Mucosa of rectum (tissue), 2 donors: Measurements from ENCODE around the gene NMB.
A peak's percentile ranks its signal among the peaks of the same experiment; 100 is the strongest.
"Not testable (repeated sequence)": the region's sequence is repeated elsewhere in the genome, so short reads cannot be mapped to it uniquely, and the experiment has no call there.

Source experiments
- H3K27ac ChIP-seq, 2 donors: one replicate each; pipeline ENCODE4 v1.7.0; 2013; ENCODE audit warnings: inconsistent platforms in 2 of 2, low read depth in 2 of 2, low read length in 2 of 2
- H3K27me3 ChIP-seq, 2 donors: one replicate each; pipeline ENCODE4 v1.7.0; 2013; ENCODE audit warnings: low read length in 2 of 2; ENCODE audit not compliant: control insufficient read depth in 2 of 2, insufficient read depth in 2 of 2
- H3K36me3 ChIP-seq, 2 donors: one replicate each; pipeline ENCODE4 v1.7.0; 2013; ENCODE audit warnings: low read length in 2 of 2; ENCODE audit not compliant: control insufficient read depth in 2 of 2, insufficient read depth in 2 of 2
- H3K4me1 ChIP-seq, 2 donors: one replicate each; pipeline ENCODE4 v1.7.0; 2013; ENCODE audit warnings: low read length in 2 of 2, mild to moderate bottlenecking in 1 of 2; ENCODE audit not compliant: control insufficient read depth in 2 of 2, insufficient read depth in 2 of 2
- H3K4me3 ChIP-seq, 2 donors: one replicate each; pipeline ENCODE4 v1.7.0; 2013; ENCODE audit warnings: low read length in 2 of 2
- H3K9ac ChIP-seq, 2 donors: one replicate each; pipeline ENCODE4 v1.7.0; 2013; ENCODE audit warnings: low read length in 2 of 2, low read depth in 1 of 2, mild to moderate bottlenecking in 1 of 2
- H3K9me3 ChIP-seq, 2 donors: one replicate each; pipeline ENCODE4 v1.7.0; 2013; ENCODE audit warnings: low read length in 2 of 2; ENCODE audit not compliant: control insufficient read depth in 2 of 2
- donor health status: healthy.
- donor health status: Normal muscosa, but diverticular disease.

NMB gene, protein sequence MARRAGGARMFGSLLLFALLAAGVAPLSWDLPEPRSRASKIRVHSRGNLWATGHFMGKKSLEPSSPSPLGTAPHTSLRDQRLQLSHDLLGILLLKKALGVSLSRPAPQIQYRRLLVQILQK

GRCh38 chr15:84658080-84658787 is at the start of gene NMB:
Gene NMB (minus strand): TSS chr15:84658199. CDS start chr15:84658152, 47 bp downstream.
- Histone ChIP-seq H3K4me3 (peak within 1 kb of the TSS; percentile 68 to 69), H3K27ac (peak within 1 kb of the TSS; percentile 43 to 66), H3K9me3 (no peaks in the 10 kb centered on the region), H3K36me3 (no peaks in the 10 kb centered on the region), H3K27me3 (no peaks in the 10 kb centered on the region), H3K9ac (peak within 1 kb of the TSS; percentile 63 to 71), H3K4me1 (peaks cover 20 to 28% of the 10 kb centered on the region in 2 donors)

- H3K4me1 ChIP-seq, result peaks cover 0 to 9% of the 10 kb centered on the region in 2 donors
- no peaks in the 10 kb centered on the region for H3K36me3 ChIP-seq
- no peak overlapping the region for H3K27ac ChIP-seq
- H3K27me3 ChIP-seq, result no peaks in the 10 kb centered on the region
- no peak overlapping the region for H3K4me3 ChIP-seq
- no peak overlapping the region for H3K9ac ChIP-seq
- H3K9me3 ChIP-seq, result no peaks in the 10 kb centered on the region
Observed at GRCh38 chr15:84703808-84704207, 45.8 kb upstream of the NMB start.

- Histone ChIP-seq H3K4me3 (no peak overlapping the region), H3K36me3 (no peaks in the 10 kb centered on the region), H3K4me1 (peaks cover 0 to 9% of the 10 kb centered on the region in 2 donors), H3K9me3 (no peaks in the 10 kb centered on the region), H3K27ac (no peak overlapping the region), H3K9ac (no peak overlapping the region), H3K27me3 (no peaks in the 10 kb centered on the region)
Observed at GRCh38 chr15:84702961-84703482, 45.0 kb upstream of the NMB start.

- Histone ChIP-seq H3K27me3 (no peaks in the 10 kb centered on the region), H3K27ac (no peak overlapping the region), H3K36me3 (no peaks in the 10 kb centered on the region), H3K9me3 (no peaks in the 10 kb centered on the region), H3K4me3 (no peak overlapping the region), H3K4me1 (peaks cover 0 to 7% of the 10 kb centered on the region in 2 donors), H3K9ac (no peak overlapping the region)
Observed at GRCh38 chr15:84699538-84700191, 41.7 kb upstream of the NMB start.

DNA sequence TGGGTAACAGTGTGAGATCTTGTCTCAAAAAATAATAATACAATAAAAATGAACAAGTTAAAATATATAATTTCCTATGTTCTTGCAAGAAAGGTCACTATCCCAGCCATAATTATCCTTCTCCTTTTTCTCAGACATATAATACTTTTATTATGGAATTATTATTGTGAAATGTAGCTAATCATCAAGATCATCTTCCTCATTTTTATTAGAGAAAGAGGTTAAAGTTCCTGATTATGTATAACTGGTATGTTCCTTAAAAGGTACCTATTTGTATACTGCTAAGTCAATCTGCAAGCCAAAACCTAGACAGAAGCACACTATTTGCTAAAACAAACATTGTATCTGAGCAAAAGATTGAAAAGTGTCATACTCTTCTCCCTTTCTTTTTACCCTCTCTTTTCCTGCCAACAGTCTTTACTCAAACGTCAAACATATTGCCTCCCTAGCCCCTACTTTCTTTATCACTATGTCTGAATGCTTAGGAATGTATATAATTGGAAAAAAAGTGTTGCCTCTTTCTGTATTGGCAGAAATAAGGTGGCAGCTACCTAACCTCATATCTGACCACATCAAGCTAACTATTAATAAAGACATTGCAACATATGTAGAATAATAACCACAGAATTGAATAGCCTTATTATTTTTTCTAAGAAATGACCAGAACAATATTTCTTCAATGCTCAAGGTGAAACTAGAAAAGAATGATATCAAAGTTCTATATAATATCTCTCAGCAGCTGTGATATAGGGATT is 39.4 kb upstream of the NMB start:
- H3K9me3 ChIP-seq, result no peaks in the 10 kb centered on the region
- no peak overlapping the region for H3K9ac ChIP-seq
- H3K4me3 ChIP-seq, result no peak overlapping the region
- no peaks in the 10 kb centered on the region for H3K36me3 ChIP-seq
- no peaks in the 10 kb centered on the region for H3K4me1 ChIP-seq
- no peak overlapping the region for H3K27ac ChIP-seq
- H3K27me3 ChIP-seq, result no peaks in the 10 kb centered on the region

GRCh38 chr15:84696757-84697156 is 38.8 kb upstream of the NMB start:
- Histone ChIP-seq H3K9ac (no peak overlapping the region), H3K27me3 (no peaks in the 10 kb centered on the region), H3K4me1 (no peaks in the 10 kb centered on the region), H3K27ac (no peak overlapping the region), H3K9me3 (no peaks in the 10 kb centered on the region), H3K36me3 (no peaks in the 10 kb centered on the region), H3K4me3 (no peak overlapping the region)

DNA sequence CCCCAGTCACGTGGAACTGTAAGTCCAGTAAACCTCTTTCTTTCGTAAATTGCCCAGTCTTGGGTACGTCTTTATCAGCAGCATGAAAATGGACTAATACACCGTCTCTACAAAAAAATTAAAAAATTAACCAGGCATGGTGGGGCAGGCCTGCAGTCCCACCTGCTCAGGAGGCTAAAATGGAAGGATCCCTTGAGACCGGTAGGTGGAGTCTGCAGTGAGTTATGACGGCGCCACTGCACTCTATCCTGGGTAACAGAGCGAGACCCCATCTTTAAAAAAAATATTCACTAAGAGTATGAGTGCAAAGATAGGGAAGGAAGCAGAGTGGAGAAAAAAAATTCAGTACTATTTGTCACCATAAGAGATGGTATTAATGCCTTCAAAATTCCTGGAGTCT is 32.3 kb upstream of the NMB start:
- H3K36me3 ChIP-seq, result peaks cover 13 to 16% of the 10 kb centered on the region in 2 donors
- no peak overlapping the region for H3K27ac ChIP-seq
- no peaks in the 10 kb centered on the region for H3K9me3 ChIP-seq
- H3K4me3 ChIP-seq, result no peak overlapping the region
- no peaks in the 10 kb centered on the region for H3K27me3 ChIP-seq
- no peaks in the 10 kb centered on the region for H3K4me1 ChIP-seq
- H3K9ac ChIP-seq, result no peak overlapping the region

DNA sequence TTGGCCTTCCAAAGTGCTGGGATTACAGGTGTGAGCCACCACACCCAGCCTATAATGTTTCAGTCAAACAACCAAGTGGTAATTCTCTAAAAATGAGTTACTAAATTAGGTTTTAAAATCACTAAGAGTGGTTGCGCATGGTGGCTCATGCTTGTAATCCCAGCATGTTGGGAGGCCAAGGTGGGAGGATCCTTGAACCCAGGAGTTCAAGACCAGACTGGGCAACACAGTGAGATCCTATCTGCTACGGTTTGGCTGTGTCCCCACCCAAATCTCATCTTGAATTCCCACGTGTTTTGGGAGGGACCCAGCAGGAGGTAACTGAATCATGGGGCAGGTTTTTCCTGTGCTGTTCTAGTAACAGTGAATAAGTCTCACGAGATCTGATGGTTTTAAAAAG is 31.9 kb upstream of the NMB start:
- Histone ChIP-seq H3K27ac (no peak overlapping the region), H3K4me3 (no peak overlapping the region), H3K36me3 (peaks cover 13 to 16% of the 10 kb centered on the region in 2 donors), H3K4me1 (no peaks in the 10 kb centered on the region), H3K27me3 (no peaks in the 10 kb centered on the region), H3K9me3 (no peaks in the 10 kb centered on the region), H3K9ac (no peak overlapping the region)

- H3K4me3 ChIP-seq, H3K27me3 ChIP-seq, H3K9ac ChIP-seq, H3K4me1 ChIP-seq, H3K9me3 ChIP-seq, H3K27ac ChIP-seq: not testable (repeated sequence)
- H3K36me3 ChIP-seq, result peaks cover 19 to 25% of the 10 kb centered on the region in 2 donors
Observed at GRCh38 chr15:84686446-84686845, 28.4 kb upstream of the NMB start.

- Histone ChIP-seq H3K9me3 (no peaks in the 10 kb centered on the region), H3K27me3 (no peaks in the 10 kb centered on the region), H3K4me1 (no peaks in the 10 kb centered on the region), H3K36me3 (peaks cover 13 to 21% of the 10 kb centered on the region in 2 donors), H3K9ac (no peak overlapping the region), H3K4me3 (no peak overlapping the region), H3K27ac (no peak overlapping the region)
Observed at GRCh38 chr15:84685304-84685703, 27.3 kb upstream of the NMB start.
